Neural progenitor cell (in vitro differentiated cells): ENCODE results near the gene MBLAC1.

Source experiments
- CTCF ChIP-seq: fragments of 200-600 bp; sonication (generic); IDR thresholded peaks from 2 replicates; pipeline ENCODE4 v1.5.1; 2017; ENCODE audit warnings: antibody characterized with exemption, mild to moderate bottlenecking
- EZH2 ChIP-seq: fragments of 200-600 bp; sonication (generic); IDR thresholded peaks from 2 replicates; pipeline ENCODE4 v1.6.1; 2017; ENCODE audit warnings: antibody characterized with exemption, mild to moderate bottlenecking, moderate library complexity

- no peak for TF ChIP-seq CTCF
- TF ChIP-seq EZH2 = no peak
These were observed 47.2 kb downstream of the MBLAC1 start for GRCh38 chr7:100173806-100174495.
